ENCODE measurements around the gene MACROD1.

MACROD1 gene

DNA sequence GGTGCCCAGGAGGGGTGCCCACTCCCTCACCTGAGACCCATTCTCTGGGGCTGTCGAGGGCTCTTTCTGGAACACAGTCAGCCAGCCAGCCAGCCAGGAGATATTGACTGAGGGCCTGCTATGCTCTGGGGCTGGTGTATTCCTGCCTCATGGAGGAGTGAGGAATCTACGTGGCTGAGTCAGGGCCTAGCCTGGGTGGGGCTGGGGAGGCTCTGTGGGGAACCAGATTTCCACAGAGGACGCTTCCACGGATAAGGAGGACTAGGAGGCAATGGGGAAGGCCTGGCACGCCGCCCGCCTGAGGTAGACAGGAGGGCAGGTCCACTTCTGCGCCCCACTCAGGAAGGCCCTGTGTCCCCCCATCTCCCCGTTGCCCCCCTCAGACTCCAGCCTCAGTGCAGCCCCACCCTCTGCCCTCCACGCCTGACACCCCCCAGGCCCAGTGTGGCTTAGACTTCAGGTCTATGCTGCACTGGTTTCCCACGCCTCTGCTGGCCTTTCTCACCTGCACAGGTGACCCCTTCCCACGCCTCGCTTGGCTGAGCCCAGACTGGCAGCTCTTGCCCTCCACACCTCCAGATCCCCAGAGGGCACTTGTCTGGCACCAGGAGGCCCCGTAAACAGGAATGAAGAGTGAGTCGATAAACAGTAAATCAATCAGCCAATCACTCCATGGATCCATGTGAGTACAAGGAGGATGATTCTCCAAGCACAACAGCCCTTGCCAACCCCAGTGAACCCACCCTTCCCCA lies 37.5 kb downstream of the MACROD1 start:
- DNase-seq = no peak

DNA sequence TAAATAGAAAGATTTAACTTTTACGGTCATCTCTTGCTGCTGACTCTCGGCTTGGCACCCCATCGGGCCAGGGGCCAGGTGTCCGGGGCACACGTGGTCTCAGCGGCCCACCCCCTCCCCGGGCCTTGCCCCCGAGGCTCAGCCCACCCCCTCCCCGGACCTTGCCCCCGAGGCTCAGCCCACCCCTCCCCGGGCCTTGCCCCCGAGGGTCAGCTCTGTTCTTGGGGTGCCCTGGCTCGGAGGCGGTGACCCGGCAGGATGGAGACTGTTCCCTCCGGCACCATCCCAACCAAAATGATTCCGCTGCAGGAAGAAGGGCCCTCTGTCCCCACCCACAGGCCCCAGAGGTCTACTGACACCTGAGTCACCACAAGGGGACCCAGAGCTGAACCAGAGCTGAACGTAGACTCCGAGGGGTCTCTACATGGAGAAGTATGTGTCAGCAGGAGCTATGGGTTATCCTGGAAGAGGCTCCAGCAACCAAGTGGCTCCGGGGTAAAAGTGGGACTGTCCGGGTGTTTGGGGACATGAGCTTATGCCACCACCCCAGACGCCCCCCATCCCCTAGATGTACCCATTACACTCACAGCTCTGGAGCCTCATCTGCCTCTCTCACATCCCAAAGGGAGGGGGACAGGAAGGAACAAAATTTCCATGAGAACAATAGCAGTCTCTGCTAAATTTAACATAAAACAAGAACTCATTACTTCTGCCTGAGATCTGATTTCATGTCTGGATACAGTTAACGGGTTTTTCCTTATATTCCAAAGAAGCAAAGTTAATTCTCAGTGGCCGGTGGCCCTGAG lies 38.4 kb downstream of the MACROD1 start:
- DNase-seq = no peak

DNA sequence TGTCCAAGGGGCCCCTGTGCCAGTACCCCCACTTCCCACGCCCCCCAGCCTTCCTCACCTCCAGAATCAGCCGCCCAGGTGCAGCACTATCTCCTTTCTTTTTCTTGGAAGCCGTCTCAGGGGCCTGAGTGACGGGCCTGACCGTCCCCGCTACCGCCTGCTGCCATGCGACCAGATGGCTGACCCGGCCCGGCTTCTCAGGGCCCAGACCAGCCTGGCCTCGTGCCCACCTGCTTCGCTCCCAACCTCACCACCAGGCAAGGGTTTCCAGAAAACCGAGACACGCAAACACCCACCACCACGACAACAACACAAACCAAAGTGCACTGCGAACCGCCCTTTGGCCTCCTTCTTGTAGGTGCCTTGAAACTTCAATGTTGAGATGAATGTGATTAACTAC lies 39.1 kb downstream of the MACROD1 start:
- DNase-seq = no peak

- no peak for DNase-seq
Measured at GRCh38 chr11:64126371-64126770, 39.5 kb downstream of the MACROD1 start.

DNA sequence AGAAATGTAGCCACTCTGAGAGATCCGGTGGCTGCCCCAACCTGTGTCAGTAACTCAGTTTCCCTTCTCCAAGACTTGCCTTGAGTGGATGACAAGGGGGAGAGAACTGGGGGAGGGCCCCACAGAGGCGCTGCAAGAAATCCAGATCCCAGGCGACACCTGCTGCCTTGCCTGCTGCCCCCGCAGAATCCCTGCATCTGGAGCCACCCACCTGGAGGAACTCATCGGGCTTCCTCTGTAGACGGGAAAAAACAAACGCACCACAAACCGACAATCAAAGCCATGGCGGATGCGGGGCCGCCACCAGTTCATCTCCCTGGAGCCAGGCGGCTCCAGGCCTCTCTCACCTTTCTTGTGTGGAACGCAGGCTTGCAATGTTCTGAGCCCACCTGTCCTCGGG lies 40.2 kb downstream of the MACROD1 start:
- no peak for DNase-seq

- no peak for DNase-seq
Measured at GRCh38 chr11:64124147-64124546, 41.8 kb downstream of the MACROD1 start.

DNA sequence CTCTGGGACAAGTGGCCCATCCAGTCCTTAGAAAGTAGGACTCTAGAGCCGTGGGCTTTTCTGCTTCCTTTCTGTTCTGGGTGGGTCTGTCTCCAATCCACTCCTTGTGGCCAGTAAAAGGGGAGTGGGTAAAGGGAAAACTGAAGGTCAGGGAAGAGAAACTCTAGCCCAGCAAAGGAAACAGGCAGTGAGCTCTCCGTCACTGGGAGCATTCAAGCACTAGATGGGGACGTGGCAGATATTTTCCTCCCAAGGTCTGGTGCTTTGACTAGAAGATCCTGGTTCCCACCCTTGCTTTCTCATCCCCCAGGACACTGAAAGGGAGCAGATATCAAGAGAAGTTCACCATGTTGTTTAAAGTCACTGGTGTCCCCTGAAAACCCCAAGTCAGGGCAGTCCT lies 42.2 kb downstream of the MACROD1 start:
- DNase-seq = no peak

GRCh38 chr11:64122411-64123410 lies 43.2 kb downstream of the MACROD1 start:
- no peak for DNase-seq

DNA sequence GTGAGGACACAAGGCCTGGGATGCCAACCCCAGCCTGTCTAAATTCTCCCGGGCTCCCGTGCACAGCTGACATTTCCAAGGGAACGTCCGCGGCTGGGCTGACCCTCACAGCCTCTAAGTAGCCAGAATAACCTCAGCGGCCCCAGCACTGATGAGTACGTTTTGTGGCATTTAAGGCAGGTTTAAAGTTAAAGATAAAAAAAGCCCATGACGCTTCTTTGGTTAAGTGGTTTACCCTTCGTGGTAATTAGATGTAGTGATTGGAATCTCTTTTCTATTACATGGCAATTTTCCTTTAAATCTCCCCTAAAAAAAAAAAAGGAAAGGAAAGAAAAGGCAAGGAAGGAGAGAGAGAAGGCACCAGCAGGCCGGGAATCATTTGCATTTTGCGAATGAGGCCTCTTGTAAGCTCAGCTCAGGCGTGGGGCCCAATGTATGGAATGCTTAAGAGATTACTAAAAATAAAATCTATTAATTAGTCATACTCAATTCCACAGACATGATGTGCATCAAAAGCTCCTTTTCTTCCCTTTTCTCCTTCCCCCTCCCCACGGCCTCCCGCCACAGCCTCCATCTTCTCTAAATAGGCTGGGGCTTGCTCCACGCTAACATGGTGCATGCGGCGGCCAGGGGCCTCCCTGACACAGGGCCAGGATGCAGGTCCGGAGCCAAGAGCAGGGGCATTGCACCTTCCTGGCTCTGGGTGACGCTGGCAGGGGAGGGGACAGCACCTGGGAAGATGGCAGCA lies 44.1 kb downstream of the MACROD1 start:
- no peak for DNase-seq

GRCh38 chr11:64120951-64121569 lies 44.9 kb downstream of the MACROD1 start:
- no peak for DNase-seq

DNA sequence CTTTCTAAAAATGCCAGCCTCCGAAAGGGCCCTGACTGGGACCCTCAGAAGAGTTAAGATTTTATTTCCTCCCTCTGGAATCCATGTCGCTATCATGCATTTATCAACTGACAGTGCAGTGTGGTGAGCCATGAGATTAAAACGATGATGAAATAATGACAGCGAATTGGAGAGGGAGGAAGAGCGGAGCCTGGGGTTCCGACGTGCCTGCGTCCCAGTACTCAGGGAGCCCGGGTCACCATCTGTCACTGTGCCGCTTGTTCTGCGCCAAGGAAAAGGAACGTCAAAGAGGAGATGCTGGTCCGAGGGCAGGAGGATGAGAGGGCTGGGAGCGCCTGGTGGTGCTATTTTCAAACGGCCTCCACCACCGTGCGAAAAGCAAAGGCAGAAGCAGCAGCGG lies 46.2 kb downstream of the MACROD1 start:
- no peak for DNase-seq

DNA sequence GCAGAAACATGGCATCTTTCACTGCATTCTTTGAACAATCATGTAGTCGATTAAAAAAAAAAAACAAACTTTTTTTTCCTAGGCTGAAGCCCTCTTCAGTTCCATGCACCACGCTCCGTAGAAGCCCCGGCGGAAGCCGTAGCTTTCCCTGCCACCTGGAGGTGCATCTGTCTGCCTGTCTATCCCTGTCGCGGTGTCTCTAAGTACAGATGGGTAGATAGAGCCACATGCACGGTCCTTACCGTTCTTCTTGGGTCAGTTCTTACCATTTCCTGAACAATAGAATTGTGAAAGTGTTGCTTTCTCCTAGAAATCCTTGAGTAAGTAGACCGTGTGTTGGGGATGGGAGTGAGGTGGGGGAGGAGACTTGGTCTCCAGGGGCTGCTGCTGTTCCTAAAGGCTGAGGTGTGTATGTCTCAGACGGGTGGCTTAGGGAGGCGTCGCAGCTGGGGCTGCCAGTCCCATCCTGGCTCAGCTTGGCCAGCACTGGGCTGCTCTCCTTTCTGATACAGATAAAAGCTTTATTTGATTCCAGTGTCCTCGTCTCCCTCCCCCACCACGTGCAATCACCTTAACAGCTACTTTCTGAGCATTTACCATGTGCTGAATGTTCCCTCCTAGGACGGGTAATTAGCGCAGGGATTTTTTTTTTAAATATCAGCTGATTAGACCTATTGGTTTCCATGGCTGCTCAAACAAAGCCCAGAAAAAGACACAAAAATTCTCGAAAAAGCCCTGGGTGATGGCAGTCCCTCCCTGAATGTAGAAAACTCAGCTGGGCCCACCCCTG lies 46.8 kb downstream of the MACROD1 start:
- DNase-seq = no peak

GRCh38 chr11:64117763-64118459 lies 48.0 kb downstream of the MACROD1 start:
- DNase-seq = no peak

- no peak for DNase-seq
Measured at GRCh38 chr11:64115531-64116522, 50.1 kb downstream of the MACROD1 start.

- DNase-seq = no peak
Measured at GRCh38 chr11:64114231-64114630, 51.7 kb downstream of the MACROD1 start.

DNA sequence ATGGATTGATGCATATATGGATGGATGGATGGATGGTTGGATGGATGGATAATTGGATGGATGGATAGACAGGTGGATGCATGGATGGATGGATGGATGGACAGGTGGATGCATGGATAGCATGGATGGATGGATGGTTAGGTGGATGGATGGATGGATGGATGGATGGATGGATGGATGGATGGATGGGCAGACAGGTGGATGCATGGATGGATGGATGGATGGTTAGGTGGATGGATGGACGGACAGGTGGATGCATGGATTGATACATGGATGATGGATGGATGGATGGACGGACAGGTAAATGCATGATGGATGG lies 52.5 kb downstream of the MACROD1 start:
- no peak for DNase-seq

DNA sequence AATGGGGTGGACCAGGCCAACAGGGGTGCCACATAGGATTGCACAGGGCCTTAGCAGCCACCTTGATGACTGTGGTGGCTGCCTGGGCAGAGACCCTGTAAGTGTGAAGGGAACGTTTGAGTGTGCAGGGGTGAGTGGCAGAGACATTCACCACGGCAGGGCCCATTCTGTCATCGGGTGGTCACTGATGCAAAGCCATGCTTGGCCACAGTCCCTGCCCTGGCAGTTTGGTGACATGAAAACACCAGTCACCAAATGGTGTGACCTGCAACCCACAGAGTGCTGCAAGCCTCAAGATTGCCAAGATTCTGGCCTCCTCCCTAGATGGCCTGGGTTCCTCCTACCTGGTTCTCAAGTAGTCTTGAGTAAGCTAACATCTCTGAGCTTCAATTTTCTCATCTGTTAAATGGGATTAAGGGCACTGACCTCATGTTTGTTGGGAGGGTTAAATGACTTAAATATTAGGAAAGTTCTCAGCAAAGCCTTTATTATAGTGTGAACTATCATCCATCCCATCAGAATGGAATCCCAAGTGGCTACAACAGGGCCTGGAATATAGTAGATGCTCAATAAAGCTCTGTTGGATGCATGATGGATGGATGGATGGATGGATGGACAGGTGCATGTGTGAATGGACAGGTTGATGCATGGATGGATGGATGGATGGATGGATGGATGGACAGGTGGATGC lies 53.0 kb downstream of the MACROD1 start:
- DNase-seq = no peak

Measured in NCI-H1930 (cell line).